ENCODE data around the gene HPCAL1.

- TF ChIP-seq NFIC (IDR thresholded peaks at IDR 0.05) (peak; percentile 82), YY1 (IDR thresholded peaks at IDR 0.05; ENCODE audit: low read depth) (no peak)
Measured at GRCh38 chr2:10370895-10371294, 68.2 kb downstream of the HPCAL1 start.
